CD4-positive, alpha-beta T cell treated with Interleukin-21 for 1 hour (primary cell): Measurements from ENCODE around the gene HOXB3.
"Not testable (repeated sequence)": the region's sequence is repeated elsewhere in the genome, so short reads cannot be mapped to it uniquely, and the experiment has no call there.

Source experiments
- DNase-seq: peaks from one replicate; pipeline ENCODE4 v3.0.0-alpha.2; 2020

The HOXB3 gene

GRCh38 chr17:48514477-48514876, 75.6 kb downstream of the HOXB3 start:
- no peak for DNase-seq

- DNase-seq = no peak
These were observed 76.2 kb downstream of the HOXB3 start for GRCh38 chr17:48513666-48514455.

- peak; percentile 47 for DNase-seq
These were observed 76.9 kb downstream of the HOXB3 start for GRCh38 chr17:48513097-48513496.

- DNase-seq = peak; percentile 60
These were observed 79.1 kb downstream of the HOXB3 start for GRCh38 chr17:48510761-48511604.

GRCh38 chr17:48510381-48510760, 79.7 kb downstream of the HOXB3 start:
- no peak for DNase-seq

- not testable (repeated sequence) for DNase-seq
These were observed 80.3 kb downstream of the HOXB3 start for GRCh38 chr17:48509708-48510107.

GRCh38 chr17:48506246-48506645, 83.8 kb downstream of the HOXB3 start:
- no peak for DNase-seq

GRCh38 chr17:48505788-48506187, 84.3 kb downstream of the HOXB3 start:
- peak; percentile 74 for DNase-seq

- no peak for DNase-seq
These were observed 85.1 kb downstream of the HOXB3 start for GRCh38 chr17:48504953-48505352.

- DNase-seq = no peak
These were observed 86.3 kb downstream of the HOXB3 start for GRCh38 chr17:48503747-48504146.

GRCh38 chr17:48502901-48503300, 87.1 kb downstream of the HOXB3 start:
- no peak for DNase-seq

- DNase-seq = no peak
These were observed 87.7 kb downstream of the HOXB3 start for GRCh38 chr17:48502312-48502711.

GRCh38 chr17:48500435-48501426, 89.3 kb downstream of the HOXB3 start:
- DNase-seq = no peak

GRCh38 chr17:48499735-48500434, 90.2 kb downstream of the HOXB3 start:
- DNase-seq = no peak

- no peak for DNase-seq
These were observed 90.8 kb downstream of the HOXB3 start for GRCh38 chr17:48499248-48499647.
